ENCODE data around the gene NXPH2.

NXPH2 gene

GRCh38 chr2:138779781-138780445, at the start of gene NXPH2:
NXPH2 (minus strand) TSS chr2:138780390; CDS start chr2:138780241, 149 bp downstream.
- DNase-seq: peak; percentile 40

GRCh38 chr2:138829326-138829919, 49.2 kb upstream of the NXPH2 start:
- peak; percentile 33 for DNase-seq

DNA sequence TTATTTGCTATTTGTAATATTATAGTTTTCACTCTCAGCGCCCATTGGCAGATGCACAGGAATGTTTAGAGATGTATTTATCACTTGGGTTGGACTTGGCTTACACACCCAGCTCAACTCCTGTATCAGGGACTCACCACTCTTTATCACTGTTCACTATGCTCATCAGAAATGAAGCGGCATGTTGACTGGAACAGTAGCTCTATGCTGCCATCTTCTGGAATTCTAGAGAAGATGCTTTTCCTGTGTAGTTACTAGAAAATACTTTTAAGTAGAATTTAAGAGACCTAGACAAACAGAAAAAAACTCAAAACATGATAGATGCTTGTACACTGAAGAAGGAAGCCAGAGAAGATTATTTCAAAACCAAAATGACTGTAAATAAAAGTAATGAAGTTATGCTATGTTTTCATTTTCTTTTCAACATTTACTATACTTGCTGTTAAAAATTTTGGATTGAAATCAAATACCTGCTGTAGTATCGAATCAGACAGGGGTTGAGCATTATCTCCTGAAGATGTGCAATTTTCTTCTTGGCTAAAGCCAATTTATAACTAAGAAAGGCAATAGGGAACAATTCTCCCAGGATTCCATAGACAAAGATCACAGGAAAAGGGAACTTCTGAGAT, 47.4 kb upstream of the NXPH2 start:
- DNase-seq: peak; percentile 50

- DNase-seq: peak; percentile 5
Measured at GRCh38 chr2:138823666-138824065, 43.5 kb upstream of the NXPH2 start.

- no peak for DNase-seq
Measured at GRCh38 chr2:138819964-138820363, 39.8 kb upstream of the NXPH2 start.

- DNase-seq: peak; percentile 17
Measured at GRCh38 chr2:138818556-138818955, 38.4 kb upstream of the NXPH2 start.

DNA sequence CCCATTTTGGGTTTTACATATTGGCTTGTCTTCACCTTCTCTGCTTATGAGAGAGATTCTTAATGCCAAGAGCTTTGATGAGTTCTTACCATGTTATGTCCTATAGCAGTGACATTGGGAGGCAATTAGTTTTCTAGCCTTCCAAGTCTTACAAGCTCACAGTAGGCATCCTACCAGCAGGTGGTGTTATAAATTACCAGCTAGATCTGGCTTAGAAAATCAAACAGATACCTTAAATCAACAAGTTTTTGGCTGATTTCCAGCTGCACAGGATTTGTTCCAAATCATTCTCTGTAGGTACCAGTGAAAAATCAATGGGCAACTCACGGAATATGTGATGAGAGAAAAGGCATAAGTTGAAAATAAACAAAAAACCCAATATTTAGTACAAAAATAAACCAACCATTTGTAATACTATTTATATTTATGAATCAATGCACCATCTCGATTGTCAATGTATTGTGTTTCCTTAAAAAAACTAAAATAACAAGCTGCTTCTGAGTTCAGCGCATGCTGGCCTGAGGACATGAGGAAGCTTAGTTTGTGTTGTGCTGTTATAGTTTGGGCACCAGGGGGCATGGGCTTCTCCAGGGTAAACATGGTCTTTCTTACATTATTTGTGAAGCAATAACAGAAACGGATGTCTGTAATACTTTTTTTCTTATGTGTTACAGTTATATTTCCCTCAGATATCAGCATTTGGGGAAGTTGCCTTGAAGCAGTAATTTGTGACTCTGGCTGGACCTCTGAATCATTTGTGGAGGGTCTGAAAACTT, 34.1 kb upstream of the NXPH2 start:
- peak; percentile 67 for DNase-seq

- no peak for DNase-seq
Measured at GRCh38 chr2:138811431-138811830, 31.2 kb upstream of the NXPH2 start.

GRCh38 chr2:138794724-138795123, 14.5 kb upstream of the NXPH2 start:
- no peak for DNase-seq

- DNase-seq: peak; percentile 24
Measured at GRCh38 chr2:138787053-138787666, 7.0 kb upstream of the NXPH2 start.

GRCh38 chr2:138782383-138782782, 2.2 kb upstream of the NXPH2 start:
- DNase-seq: no peak

DNA sequence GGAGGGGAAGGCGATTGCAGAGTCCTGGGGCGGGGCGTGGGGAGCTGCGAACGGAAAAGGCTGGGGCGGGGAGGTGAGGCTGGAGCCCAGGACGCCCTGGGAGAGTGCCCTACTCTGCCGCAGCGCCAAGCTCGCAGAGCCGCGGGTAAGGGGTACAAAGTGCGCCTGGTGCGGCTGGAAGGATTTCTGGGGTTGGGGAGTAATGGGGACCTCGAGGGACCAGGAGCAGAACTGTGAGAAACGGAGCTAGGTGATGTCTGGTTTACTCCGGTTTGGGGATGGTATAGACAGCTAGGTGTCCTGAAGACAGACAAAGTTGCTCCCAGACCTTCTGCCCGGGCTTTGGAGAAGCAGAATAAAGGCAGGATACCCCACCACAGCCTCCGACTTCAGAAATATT, 718 bp upstream of the NXPH2 start:
- DNase-seq: no peak

- no peak for DNase-seq
Measured at GRCh38 chr2:138780446-138780880, 273 bp upstream of the NXPH2 start.

DNA sequence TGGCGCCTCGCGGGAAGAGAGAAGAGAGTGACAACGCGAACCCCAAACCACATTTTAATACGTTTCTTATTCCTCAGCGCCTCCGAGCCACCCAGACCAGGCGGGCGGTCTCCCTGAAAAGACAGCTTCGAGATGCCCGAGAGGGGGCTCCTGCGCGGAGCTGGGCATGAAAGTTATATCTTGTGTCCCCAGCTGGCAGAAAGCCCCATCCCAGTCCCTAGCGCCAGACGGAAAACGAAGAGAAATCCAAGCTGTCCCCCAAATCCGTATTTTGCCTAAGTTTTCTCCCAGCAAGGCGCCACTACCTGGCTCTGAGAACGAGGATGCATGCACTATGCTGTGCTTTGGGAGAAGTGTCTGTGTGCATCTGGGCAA, 797 bp downstream of the NXPH2 start:
- DNase-seq: no peak

DNA sequence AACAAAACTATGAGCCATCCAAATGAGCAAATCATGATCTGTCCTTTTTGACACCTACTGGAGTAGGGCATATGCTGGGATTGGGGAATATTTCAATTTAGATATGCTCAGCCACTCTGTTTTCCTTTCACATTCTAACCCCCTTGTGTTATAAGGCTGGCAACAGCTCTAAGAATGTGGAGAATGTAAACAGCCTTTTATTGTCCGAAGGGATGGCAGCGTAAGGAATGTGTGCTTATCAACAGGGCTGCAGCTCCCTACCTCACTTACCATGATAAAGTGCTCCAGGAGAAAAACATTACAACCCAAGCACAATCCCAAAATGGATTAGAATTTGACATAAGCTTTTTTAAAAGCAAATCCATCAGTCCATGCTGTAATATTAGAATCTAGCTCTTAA, 2.2 kb downstream of the NXPH2 start:
- DNase-seq: no peak

DNA sequence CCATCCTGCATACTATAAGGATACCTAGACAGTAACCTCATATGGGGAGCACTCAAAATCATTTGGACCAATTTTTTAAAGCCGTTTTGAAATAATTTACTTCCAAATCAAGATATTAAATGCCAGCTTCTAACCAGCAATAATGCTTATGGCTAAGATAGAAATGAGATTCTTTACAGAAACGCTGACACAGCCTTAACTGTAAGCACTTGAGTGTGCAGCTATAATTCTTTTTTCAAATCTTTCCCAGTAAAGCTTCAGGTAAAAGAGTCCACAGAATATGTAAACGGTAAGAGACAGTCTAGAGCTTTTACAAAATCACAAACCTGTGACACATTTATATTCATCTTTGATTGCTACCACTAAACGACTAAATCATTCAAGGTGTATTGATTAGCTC, 4.5 kb downstream of the NXPH2 start:
- no peak for DNase-seq

- no peak for DNase-seq
Measured at GRCh38 chr2:138771534-138771933, 8.7 kb downstream of the NXPH2 start.

DNA sequence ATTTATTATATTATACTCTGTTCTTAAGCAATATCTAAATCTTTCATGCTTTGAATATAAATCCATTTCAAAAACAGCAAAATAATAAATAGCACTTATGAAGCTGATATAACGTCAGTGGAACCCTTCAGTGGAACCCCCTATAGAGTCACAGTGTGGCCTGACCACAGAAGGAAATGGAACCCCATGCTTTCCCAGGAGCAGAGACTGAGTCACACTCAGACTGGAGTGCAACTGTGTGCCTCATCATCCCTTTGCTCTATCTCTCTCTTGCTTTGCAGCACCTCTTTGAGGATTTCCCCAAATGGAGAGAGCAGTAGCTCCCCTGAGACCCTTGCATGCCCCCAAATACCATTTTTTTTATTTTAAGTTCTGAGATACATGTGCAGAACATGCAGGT, 13.1 kb downstream of the NXPH2 start:
- DNase-seq: no peak

DNA sequence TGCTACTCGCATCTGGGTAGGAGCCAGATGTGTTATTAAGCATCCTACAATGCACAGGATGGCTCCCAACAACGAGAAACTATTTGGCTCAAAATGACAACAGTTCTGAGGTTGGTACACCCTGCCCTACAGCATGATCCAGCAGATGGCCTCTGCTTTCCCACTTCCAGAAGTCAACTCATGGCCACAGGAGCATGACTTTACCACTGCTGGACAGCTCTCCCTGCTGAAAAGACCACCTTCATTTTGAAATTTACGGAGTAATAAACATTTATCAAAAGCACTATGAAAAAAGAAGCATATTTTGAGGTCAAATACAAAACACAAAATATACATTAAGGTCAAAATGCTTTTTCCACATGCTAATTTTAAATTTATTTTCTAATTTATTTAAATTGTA, 13.7 kb downstream of the NXPH2 start:
- DNase-seq: no peak

- no peak for DNase-seq
Measured at GRCh38 chr2:138763971-138764370, 16.2 kb downstream of the NXPH2 start.

DNA sequence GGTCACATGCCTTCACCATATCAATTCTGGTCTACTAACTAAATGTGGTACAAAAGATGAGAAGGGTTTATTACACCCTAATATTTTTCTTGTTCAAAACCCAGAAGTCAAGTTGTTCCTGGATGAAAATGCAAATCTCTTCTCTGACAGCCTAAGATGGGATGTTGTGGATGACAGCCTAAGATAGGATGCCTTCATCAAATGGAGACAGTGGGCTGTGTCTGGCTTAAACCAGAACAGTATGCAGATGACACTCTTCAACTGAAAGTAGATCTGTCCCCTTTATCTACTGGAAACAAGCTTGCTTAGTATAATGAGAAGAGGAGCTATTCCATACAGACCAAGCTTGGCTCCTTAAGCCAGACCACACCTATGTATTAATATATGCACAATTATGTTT, 17.7 kb downstream of the NXPH2 start:
- DNase-seq: no peak

DNA sequence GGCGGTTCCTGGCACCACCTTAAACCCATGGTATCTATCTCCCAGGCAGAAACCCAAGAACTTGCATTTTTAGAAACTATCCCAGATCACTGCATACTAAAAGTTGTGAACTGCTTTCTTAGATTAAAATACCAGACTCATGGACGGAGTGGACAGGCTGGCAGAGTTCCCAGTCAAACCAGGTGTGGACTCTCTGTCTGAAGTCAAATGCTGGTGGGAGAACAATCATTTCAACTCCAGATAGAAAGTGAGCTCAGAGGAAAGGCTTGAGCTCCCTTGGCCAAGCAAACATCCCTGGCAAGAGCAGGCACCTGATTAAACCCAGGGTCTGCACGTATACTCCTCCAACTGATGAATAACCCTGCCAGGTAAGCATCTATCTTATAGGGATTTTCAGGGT, 19.5 kb downstream of the NXPH2 start:
- DNase-seq: no peak

- no peak for DNase-seq
Measured at GRCh38 chr2:138757384-138757783, 22.8 kb downstream of the NXPH2 start.

Measured in NCI-H1092 treated with DMSO at 0.1 percent for 48 hours (cell line).